SKM-1 treated with dmso at 0.1 percent for 144 hours (cell line): Measurements from ENCODE around the gene POGLUT2.
A peak's percentile ranks its signal among the peaks of the same experiment; 100 is the strongest.

Experiments
- DNase-seq: peaks from one replicate; lab custom pipeline; 2025; ENCODE audit not compliant: unreplicated experiment; lab: John Stamatoyannopoulos, UW

POGLUT2 gene

DNA sequence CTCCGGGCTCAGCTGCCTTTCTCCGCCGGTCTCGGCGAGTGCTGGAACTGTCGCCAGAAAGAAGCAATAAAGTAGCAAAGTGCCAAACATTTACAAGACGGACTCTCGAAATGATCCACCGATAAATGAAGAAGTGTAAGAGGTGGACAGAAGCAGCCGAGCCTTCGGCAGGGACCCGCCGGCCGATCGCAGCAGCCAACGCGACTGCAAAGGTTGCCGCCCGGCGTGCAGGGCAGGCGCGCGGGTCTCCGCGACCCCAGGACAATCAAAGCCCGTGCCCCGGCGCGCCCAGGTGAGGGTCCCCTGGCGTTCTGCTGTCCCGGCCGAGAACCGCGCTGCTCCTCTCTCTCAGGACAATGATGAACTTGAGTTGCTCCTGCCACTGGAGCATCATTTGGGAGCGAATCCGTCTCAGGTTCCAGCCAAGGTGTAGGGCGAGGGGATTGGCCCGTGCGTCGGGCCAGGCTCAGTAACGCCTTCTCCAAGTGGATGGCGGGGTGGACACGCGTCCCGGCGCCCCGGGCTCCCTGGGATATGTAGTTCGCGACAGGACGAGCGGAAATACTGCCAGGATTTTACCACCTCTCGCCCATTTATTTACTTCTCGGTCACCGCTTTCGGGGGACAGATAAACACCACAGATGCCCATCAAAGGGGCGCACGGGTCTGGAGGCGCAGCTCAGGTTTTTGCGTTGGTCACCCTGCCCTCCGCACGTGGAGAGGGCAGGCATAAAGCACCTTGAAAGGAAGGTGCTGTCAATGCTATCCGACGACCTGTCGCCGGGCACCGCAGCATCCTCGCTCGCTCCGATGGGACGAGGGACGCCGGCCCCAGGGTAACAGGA, at the start of gene POGLUT2, which contains the start of gene BIVM:
Gene POGLUT2 (minus strand): TSS at position 396 of the 845 bp plus-strand sequence. CDS start 306 bp downstream, at position 90.
Gene BIVM (plus strand): TSS at position 539 of the 845 bp plus-strand sequence. CDS start 8,149 bp downstream, outside the sequence.
- peak; percentile 79 for DNase-seq

GRCh38 chr13:102847272-102848234, 48.8 kb upstream of the POGLUT2 start:
- peak; percentile 37 for DNase-seq

DNA sequence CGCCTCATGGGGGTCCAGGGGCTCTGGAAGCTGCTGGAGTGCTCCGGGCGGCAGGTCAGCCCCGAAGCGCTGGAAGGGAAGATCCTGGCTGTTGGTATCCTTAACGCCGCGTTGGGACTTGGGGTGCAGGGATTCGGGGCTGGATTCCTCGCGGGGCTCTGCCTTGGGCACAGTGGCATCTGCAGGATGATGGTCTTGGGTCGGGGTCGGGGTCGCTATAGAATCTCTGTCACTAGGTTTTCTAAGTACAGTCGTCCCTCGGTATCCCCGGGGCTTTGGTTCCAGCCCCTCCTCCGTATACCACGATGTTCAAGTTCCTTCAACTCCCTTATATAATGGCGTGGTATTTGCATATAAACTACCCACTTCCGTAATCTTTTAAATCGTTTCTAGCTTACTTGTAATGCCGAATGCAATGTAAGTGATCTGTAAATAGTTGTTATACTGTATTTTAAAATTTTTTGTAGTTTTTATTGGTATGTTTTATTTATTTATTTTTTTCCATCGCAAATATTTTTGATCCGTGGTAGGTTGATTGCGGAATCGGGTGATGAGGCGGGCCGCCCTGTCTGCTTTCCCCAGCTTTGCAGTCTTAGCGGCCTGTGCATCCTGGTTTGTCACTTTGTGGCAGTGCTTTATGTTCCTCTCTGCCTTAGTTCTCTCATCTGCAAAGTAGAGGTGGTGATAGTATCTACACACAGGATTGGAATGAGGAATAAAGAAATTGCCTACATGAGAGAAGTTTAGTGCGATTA, 47.7 kb upstream of the POGLUT2 start:
- peak; percentile 50 for DNase-seq

GRCh38 chr13:102845630-102846260, 47.0 kb upstream of the POGLUT2 start, which contains the start of gene ERCC5:
Gene ERCC5, plus strand, starts transcription at chr13:102846032. Its CDS starts 235 bp downstream, at chr13:102846267.
- peak; percentile 92 for DNase-seq

- no peak for DNase-seq
Measured at GRCh38 chr13:102845289-102845629, 46.5 kb upstream of the POGLUT2 start.

DNA sequence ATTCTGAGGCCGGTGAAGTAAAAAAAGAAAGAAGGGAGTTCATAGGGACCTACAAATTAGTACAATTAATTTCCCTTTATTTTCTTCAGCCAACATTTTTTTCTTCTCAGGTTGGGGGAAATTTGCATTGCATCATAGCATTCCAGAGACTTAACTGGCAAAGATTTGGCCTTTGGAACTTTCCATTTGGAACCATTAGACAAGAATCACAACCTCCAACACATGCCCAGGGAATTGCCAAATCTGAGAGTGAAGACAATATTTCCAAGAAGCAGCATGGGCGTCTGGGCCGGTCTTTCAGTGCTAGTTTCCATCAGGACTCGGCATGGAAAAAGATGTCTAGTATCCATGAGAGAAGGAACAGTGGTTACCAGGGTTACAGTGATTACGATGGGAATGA, 40.7 kb upstream of the POGLUT2 start:
- no peak for DNase-seq

DNA sequence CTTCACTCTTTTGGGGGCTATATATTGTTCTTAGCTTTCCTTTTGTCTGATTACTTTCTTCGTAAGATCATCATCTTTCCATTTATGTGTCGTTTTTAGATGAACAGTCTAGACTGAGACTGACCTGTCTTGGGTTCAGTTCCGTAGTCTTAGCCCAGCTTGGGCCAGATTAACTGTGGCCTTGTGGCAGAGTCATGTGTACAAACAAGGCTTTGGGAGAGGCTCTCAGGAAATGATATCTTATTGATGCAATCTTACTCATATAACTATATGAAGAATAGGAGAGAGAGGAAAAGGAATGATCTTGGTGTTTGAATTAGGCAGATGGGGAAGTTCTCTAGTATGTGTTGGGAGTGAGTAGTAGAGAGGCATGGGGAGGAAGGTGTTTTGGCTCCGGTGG, 40.2 kb upstream of the POGLUT2 start:
- no peak for DNase-seq

GRCh38 chr13:102838273-102838672, 39.5 kb upstream of the POGLUT2 start:
- DNase-seq: no peak

- DNase-seq: no peak
Measured at GRCh38 chr13:102836471-102836870, 37.7 kb upstream of the POGLUT2 start.

- DNase-seq: no peak
Measured at GRCh38 chr13:102830646-102831045, 31.9 kb upstream of the POGLUT2 start.

- no peak for DNase-seq
Measured at GRCh38 chr13:102825921-102826706, 27.3 kb upstream of the POGLUT2 start.

DNA sequence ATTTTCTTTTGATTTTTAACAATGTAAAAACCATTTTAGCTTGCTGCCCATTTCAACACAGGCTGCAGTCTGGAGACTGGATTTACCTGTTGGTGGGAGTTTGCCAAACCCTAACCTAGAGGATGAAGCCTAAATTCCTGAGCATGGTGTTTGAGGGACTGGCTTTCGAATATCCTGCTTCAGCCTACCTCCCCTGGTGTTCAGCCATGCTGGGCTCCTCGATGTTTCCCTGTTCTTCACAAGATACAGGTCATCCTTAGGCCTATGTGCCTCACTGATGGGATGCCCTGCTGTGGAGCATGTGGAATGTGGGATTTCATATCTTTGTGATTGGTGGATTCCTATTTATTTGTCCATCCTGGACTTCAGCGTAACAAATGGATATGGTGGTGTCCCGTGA, 26.6 kb upstream of the POGLUT2 start:
- no peak for DNase-seq

- DNase-seq: no peak
Measured at GRCh38 chr13:102817907-102818306, 19.1 kb upstream of the POGLUT2 start.

GRCh38 chr13:102817241-102817640, 18.5 kb upstream of the POGLUT2 start:
- no peak for DNase-seq

DNA sequence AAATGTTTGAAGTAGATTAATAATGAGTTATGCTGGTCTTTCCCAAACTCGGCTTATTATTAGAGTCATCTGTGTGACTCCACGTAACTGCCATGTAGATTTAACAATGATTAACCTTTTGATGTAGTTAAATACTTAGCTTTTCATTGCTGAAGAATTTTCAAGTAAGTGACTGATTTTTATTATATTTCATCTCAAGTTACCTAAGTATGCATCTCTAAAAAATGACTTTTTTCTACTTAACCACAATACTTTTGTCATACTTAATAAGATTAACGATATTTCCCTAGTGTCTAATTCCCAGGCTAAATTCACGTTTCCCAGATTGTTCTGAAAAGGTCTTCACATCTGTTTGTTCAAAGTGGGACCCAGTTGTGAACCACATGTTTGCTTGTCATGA, 17.9 kb upstream of the POGLUT2 start:
- no peak for DNase-seq

- no peak for DNase-seq
Measured at GRCh38 chr13:102815788-102816187, 17.0 kb upstream of the POGLUT2 start.

GRCh38 chr13:102814793-102815192, 16.0 kb upstream of the POGLUT2 start:
- no peak for DNase-seq

GRCh38 chr13:102814025-102814607, 15.3 kb upstream of the POGLUT2 start:
- no peak for DNase-seq

DNA sequence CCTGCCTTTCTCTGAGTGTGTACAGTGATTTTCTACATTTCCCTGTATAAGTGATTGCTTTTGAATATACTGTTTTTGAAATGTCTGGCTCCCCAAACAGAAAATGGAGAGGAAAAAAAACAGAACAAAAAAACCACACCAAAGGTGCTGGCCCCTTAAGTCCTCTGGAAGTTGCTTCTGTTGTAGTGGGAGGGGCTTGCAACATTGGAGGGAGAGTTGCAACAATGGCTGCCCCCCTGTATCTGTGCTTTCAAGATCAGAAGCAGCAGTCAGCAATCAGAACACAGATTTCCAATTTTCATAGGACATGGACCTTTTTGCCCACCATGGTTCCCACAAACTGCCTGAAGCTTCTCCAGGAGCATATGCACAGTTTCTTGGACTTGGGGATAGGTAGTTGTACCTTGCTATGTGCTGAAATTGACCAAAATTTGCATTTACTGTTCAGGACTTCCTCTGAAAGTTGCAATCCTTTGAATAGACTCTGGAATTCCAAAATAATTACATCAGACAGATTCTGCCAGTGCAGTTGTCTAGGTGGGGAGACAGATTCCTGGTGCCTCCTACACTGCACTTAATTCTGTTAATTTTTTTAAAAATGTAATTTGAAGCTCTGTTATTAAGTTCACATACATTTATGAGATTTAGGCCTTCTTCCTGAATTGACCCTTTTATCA, 14.0 kb upstream of the POGLUT2 start:
- DNase-seq: no peak
